Ishikawa (cell line): Measurements from ENCODE around the gene CYP4F12.

Experiments
- CEBPB ChIP-seq: IDR thresholded peaks from 2 replicates; pipeline ENCODE4 v1.6.1; 2012
- CREB1 ChIP-seq: IDR thresholded peaks from 2 replicates; pipeline ENCODE4 v1.6.1; 2012; ENCODE audit warnings: low read depth
- EGR1 ChIP-seq: IDR thresholded peaks from 2 replicates; pipeline ENCODE4 v1.6.1; 2012
- EP300 ChIP-seq: IDR thresholded peaks from 2 replicates; pipeline ENCODE4 v1.6.1; 2012; ENCODE audit warnings: borderline replicate concordance
- TAF1 ChIP-seq: IDR thresholded peaks from 2 replicates; pipeline ENCODE4 v1.6.1; 2012; ENCODE audit warnings: low read depth, mild to moderate bottlenecking
- TCF12 ChIP-seq: IDR thresholded peaks from 2 replicates; pipeline ENCODE4 v1.6.1; 2012; ENCODE audit warnings: low read depth
- TEAD4 ChIP-seq: IDR thresholded peaks from 2 replicates; pipeline ENCODE4 v1.6.1; 2012
- YY1 ChIP-seq: IDR thresholded peaks from 2 replicates; pipeline ENCODE4 v1.6.1; 2012; ENCODE audit warnings: low read depth
- TF ChIP-seq, protein P1 (sequence below): IDR thresholded peaks from 2 replicates; pipeline ENCODE4 v1.6.1; 2012
- TF ChIP-seq, protein P2 (sequence below): IDR thresholded peaks from 2 replicates; pipeline ENCODE4 v1.6.1; 2012; ENCODE audit warnings: low read depth, mild to moderate bottlenecking

DNA sequence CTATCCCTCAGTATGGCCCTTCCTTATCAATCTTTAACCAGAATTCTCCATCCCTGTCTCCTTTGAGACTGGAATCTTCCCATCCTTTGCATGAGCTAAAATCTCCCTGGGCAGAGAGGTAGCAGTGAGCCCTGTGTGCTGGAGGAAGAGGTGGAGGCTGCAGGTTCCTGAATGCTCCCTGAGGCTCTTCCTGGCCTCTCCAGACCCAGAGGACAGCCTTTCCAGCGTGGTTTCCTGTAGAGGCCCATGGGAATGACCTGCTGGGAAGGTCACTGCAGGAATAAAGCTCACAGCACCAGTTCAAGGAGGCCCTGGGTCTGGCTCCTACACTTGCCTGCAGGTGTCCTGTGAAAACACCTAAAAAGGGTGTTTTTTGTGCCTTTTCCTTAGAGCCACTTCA, 59.5 kb downstream of the CYP4F12 start:
- TF ChIP-seq CEBPB: no peak
- TF ChIP-seq EP300: no peak
- TF ChIP-seq YY1: no peak
- TF ChIP-seq EGR1: no peak
- TF ChIP-seq, protein P1, sequence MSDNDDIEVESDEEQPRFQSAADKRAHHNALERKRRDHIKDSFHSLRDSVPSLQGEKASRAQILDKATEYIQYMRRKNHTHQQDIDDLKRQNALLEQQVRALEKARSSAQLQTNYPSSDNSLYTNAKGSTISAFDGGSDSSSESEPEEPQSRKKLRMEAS: no peak
- no peak for TF ChIP-seq CREB1
- TF ChIP-seq, protein P2, sequence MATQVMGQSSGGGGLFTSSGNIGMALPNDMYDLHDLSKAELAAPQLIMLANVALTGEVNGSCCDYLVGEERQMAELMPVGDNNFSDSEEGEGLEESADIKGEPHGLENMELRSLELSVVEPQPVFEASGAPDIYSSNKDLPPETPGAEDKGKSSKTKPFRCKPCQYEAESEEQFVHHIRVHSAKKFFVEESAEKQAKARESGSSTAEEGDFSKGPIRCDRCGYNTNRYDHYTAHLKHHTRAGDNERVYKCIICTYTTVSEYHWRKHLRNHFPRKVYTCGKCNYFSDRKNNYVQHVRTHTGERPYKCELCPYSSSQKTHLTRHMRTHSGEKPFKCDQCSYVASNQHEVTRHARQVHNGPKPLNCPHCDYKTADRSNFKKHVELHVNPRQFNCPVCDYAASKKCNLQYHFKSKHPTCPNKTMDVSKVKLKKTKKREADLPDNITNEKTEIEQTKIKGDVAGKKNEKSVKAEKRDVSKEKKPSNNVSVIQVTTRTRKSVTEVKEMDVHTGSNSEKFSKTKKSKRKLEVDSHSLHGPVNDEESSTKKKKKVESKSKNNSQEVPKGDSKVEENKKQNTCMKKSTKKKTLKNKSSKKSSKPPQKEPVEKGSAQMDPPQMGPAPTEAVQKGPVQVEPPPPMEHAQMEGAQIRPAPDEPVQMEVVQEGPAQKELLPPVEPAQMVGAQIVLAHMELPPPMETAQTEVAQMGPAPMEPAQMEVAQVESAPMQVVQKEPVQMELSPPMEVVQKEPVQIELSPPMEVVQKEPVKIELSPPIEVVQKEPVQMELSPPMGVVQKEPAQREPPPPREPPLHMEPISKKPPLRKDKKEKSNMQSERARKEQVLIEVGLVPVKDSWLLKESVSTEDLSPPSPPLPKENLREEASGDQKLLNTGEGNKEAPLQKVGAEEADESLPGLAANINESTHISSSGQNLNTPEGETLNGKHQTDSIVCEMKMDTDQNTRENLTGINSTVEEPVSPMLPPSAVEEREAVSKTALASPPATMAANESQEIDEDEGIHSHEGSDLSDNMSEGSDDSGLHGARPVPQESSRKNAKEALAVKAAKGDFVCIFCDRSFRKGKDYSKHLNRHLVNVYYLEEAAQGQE: no peak
- TF ChIP-seq TAF1: no peak
- no peak for TF ChIP-seq TCF12
- TF ChIP-seq TEAD4: no peak
